ENCODE measurements around the gene MICAL3. TPM values are rescaled to one million over a fixed set of nuclear protein-coding genes. Genes with fewer than 3 reads are reported as not detected.

The MICAL3 gene
- total RNA-seq, 1 donor from 2014 or later, result 47.9 TPM

DNA sequence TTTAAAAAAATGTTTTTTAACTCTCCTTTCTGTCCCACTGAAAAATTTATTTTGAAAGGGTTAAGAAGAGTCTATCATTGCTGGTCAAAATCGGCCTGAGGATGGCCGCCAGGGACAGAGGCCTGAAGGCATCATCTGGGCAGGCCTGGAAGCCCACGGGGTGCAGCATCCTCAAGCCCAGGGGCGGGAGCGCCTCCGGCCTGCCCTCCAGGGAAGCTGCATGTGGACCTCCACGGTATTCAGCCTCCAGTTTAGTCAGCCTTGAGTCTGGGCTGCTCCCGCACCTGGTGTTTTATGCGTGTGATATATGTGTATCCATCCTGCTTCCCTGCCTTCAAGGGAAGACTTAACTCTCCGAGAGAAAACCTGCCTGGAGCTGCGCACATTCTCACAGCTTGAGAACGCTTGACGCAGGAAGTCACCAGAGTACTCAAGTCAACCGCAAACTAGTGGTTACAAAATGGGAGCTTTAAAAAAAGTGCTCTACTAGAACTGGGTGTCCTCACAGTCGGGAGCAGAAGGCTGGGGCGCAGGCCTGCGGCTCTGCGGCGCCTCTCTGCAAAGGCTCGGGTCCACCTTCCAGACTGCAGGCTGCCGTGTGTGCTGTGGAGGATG is 236.5 kb downstream of the MICAL3 start:
- H3K27ac Mint-ChIP-seq (ENCODE audit: unreplicated experiment), result no peak overlapping the region
- H3K4me3 Mint-ChIP-seq (ENCODE audit: unreplicated experiment), result no peak overlapping the region
- peaks cover 2% of the 10 kb centered on the region for H3K36me3 Mint-ChIP-seq (ENCODE audit: unreplicated experiment)
- no peaks in the 10 kb centered on the region for H3K27me3 Mint-ChIP-seq (ENCODE audit: unreplicated experiment)
- H3K4me1 Mint-ChIP-seq (ENCODE audit: unreplicated experiment), result peaks cover 12% of the 10 kb centered on the region
- DNase-seq (ENCODE audit: extremely low spot score, unreplicated experiment), result no peak
- TF ChIP-seq, protein P1, sequence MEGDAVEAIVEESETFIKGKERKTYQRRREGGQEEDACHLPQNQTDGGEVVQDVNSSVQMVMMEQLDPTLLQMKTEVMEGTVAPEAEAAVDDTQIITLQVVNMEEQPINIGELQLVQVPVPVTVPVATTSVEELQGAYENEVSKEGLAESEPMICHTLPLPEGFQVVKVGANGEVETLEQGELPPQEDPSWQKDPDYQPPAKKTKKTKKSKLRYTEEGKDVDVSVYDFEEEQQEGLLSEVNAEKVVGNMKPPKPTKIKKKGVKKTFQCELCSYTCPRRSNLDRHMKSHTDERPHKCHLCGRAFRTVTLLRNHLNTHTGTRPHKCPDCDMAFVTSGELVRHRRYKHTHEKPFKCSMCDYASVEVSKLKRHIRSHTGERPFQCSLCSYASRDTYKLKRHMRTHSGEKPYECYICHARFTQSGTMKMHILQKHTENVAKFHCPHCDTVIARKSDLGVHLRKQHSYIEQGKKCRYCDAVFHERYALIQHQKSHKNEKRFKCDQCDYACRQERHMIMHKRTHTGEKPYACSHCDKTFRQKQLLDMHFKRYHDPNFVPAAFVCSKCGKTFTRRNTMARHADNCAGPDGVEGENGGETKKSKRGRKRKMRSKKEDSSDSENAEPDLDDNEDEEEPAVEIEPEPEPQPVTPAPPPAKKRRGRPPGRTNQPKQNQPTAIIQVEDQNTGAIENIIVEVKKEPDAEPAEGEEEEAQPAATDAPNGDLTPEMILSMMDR (IDR thresholded peaks at IDR 0.05), result no peak
- H3K9me3 Mint-ChIP-seq (ENCODE audit: unreplicated experiment), result no peaks in the 10 kb centered on the region

DNA sequence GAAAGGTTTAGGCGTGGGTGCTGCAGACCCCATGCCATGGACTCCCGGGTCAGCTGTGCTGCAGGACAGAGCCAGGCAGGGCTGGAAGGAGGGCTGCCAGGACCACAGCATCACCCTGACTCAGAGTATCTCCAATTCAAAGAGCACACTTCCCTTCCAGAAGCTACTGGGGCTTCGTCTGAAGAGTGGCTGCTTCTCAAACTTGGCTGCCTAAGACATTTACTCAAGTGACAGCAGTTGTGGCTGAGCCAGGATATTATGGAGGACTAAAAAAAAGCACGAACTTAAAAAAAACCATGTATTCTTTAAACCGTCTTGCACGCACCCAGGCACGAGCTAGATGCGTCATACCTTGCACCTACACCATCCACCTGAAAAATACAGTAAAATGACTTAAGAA is 237.1 kb downstream of the MICAL3 start:
- H3K9me3 Mint-ChIP-seq (ENCODE audit: unreplicated experiment), result no peaks in the 10 kb centered on the region
- TF ChIP-seq, protein P1 (IDR thresholded peaks at IDR 0.05), result no peak
- no peak overlapping the region for H3K27ac Mint-ChIP-seq (ENCODE audit: unreplicated experiment)
- H3K36me3 Mint-ChIP-seq (ENCODE audit: unreplicated experiment), result peaks cover 2% of the 10 kb centered on the region
- DNase-seq (ENCODE audit: extremely low spot score, unreplicated experiment), result no peak
- H3K27me3 Mint-ChIP-seq (ENCODE audit: unreplicated experiment), result no peaks in the 10 kb centered on the region
- H3K4me3 Mint-ChIP-seq (ENCODE audit: unreplicated experiment), result no peak overlapping the region
- H3K4me1 Mint-ChIP-seq (ENCODE audit: unreplicated experiment), result peaks cover 18% of the 10 kb centered on the region

DNA sequence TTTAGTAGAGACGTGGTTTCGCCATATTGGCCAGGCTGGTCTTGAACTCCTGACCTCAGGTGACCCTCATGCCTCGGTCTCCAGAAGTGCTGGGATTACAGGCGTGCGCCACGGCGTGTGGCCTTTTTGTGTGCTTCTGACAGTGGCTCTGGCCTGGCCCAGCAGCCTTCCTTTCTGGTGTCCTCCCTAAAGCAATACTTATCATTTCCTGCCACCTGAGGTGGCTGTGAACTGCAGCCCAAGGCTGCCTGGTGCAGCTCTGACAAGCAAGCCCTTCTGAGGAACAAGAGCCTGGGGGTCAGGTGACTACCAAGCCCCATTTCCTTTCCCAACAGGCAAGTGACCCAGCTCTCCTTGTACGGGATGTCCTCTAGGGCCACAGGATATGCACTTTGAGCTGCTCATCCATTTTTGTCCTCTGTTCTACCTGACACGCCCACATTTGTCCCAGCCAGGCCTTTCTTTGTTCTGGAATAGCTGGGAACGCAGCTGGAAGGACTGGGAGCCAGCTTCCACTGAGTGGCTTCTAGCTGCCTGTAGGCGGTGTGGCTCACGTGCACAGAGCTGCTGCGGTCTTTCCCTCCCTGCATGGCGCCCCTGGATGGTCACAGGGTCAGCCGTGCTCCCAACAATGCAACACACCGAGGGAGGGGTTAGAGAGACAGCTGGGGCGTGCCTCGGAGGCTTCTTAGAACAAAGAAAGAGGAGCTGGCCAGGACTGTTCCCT is 237.8 kb downstream of the MICAL3 start:
- Mint-ChIP-seq H3K4me3 (ENCODE audit: unreplicated experiment) (no peak overlapping the region), H3K36me3 (ENCODE audit: unreplicated experiment) (peaks cover 2% of the 10 kb centered on the region), H3K9me3 (ENCODE audit: unreplicated experiment) (no peaks in the 10 kb centered on the region), H3K27ac (ENCODE audit: unreplicated experiment) (no peak overlapping the region), H3K4me1 (ENCODE audit: unreplicated experiment) (peaks cover 25% of the 10 kb centered on the region), H3K27me3 (ENCODE audit: unreplicated experiment) (no peaks in the 10 kb centered on the region)
- TF ChIP-seq, protein P1 (IDR thresholded peaks at IDR 0.05), result no peak
- DNase-seq (ENCODE audit: extremely low spot score, unreplicated experiment), result no peak

DNA sequence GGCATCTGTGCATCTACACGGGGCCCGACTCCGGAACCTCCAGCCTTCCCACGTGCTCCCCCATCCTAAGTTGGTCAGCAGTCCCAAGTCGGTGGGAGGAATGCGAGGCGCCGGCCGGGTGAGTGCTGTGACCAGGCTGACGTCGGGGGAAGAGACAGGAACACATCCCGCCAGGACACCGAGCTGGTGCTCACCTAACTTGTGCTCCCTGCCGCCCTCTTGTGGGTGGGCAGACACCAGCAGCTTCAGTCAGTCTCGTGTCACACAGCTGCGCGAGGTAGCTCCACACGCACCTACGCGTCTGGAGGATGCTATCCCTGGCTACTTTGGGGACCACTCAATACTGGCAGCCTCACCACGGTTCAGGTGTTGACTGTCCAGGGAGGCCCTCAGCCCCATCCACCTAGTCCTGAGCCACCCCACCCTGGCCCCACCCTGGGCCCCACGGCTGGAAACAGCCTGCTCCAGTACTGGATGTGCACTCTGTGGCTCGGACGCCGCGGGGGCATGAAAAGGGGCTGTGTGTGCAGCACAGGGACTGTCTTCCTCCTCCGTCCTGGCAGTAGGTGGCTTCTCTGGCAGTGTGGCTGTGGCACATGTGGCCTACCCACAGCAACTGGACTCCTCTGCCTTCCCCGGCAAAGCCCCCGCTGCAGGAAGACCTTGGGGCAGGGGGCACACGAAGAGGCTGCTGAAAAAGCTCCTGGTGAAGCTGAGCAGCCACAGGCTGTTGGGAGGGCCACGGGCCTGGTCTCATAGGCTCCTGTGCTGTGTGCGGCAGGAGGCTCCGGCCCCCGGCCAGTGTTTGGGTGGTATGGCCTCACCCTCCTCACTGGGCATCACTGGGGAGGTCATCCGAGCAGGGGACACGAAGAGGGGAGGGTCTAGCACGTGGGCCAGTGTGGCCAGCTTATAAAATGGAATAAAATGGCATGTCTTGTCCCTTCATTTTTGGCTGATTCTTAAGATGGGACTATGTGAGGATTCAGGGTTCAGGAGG is 238.9 kb downstream of the MICAL3 start:
- Mint-ChIP-seq H3K4me3 (ENCODE audit: unreplicated experiment) (no peak overlapping the region), H3K4me1 (ENCODE audit: unreplicated experiment) (peaks cover 31% of the 10 kb centered on the region), H3K36me3 (ENCODE audit: unreplicated experiment) (peaks cover 2% of the 10 kb centered on the region), H3K27me3 (ENCODE audit: unreplicated experiment) (no peaks in the 10 kb centered on the region), H3K9me3 (ENCODE audit: unreplicated experiment) (no peaks in the 10 kb centered on the region), H3K27ac (ENCODE audit: unreplicated experiment) (no peak overlapping the region)
- no peak for DNase-seq (ENCODE audit: extremely low spot score, unreplicated experiment)
- TF ChIP-seq, protein P1 (IDR thresholded peaks at IDR 0.05), result peak; percentile 45

All from osteocyte (in vitro differentiated cells).